Aortic smooth muscle cell (primary cell): ENCODE data around the gene RNASE3. TPM values are rescaled to one million over a fixed set of nuclear protein-coding genes. Genes with fewer than 3 reads are reported as not detected.

Source experiments
- total RNA-seq: library from RNA; depleted of rRNA; stranded (reverse); fragments of >200 nt; gene quantifications from 2 replicates; pipeline ENCODE4 v1.2.3, GENCODE V29; 2014

RNASE3 gene
- not detected in 2 replicates for total RNA-seq

DNA sequence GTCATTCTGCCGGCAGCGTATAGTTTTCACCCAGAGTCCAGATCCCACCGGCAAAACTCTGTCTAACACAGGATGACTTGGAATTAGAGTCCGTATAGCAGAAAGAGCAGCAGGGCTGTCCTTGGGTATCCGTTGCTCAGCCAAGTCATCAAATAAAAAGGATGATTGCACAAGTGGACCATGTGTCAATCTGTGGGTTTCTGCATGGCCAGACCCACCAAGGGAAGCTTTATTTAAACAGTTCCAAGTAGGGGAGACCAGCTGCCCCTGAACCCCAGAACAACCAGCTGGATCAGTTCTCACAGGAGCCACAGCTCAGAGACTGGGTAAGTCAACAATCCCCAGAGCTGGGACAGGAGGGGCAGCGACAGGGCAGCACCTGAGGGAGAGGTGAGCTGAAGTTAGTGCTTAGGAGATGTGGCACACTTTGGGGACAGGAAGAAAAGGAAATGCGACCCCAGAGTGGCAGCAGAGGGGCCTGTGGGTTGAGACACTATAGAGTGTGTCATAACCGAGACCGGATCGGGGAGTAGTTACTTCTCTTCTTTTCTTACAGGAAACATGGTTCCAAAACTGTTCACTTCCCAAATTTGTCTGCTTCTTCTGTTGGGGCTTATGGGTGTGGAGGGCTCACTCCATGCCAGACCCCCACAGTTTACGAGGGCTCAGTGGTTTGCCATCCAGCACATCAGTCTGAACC is at the start of gene RNASE3:
TSS of gene RNASE3 (plus strand) at position 260 of the 700 bp plus-strand sequence. CDS start at position 562, 302 bp downstream.

Other genes with a start within 250 kb of the RNASE3 start
- gene OR6S1, start 249.7 kb upstream of the RNASE3 start, total RNA-seq = not detected in 2 replicates
- gene RNASE4, start 206.8 kb upstream of the RNASE3 start, total RNA-seq = 36.6 and 44.2 TPM in 2 replicates
- gene ANG, start 202.6 kb upstream of the RNASE3 start, total RNA-seq = 5.0 and 7.8 TPM in 2 replicates
- not detected in 2 replicates for gene EDDM3A, start 145.5 kb upstream of the RNASE3 start, total RNA-seq
- not detected in 2 replicates for gene EDDM3B, start 123.0 kb upstream of the RNASE3 start, total RNA-seq
- not detected in 2 replicates for gene RNASE6, start 110.1 kb upstream of the RNASE3 start, total RNA-seq
- 3.6 and 7.1 TPM in 2 replicates for gene RNASE1, start 88.5 kb upstream of the RNASE3 start, total RNA-seq
- gene RNASE2, start 64.1 kb downstream of the RNASE3 start, total RNA-seq = not detected in 2 replicates
- 23.1 and 23.2 TPM in 2 replicates for gene METTL17, start 98.6 kb downstream of the RNASE3 start, total RNA-seq
- gene SLC39A2, start 107.9 kb downstream of the RNASE3 start, total RNA-seq = not detected in 2 replicates
- gene NDRG2, start 133.7 kb downstream of the RNASE3 start, total RNA-seq = 0.12 and 0.40 TPM in 2 replicates
- not detected in 2 replicates for gene TPPP2, start 138.8 kb downstream of the RNASE3 start, total RNA-seq
- gene RNASE13, start 143.4 kb downstream of the RNASE3 start, total RNA-seq = not detected in 2 replicates
- gene RNASE7, start 151.0 kb downstream of the RNASE3 start, total RNA-seq = not detected in 2 replicates
- not detected in 2 replicates for gene RNASE8, start 166.4 kb downstream of the RNASE3 start, total RNA-seq
- gene ARHGEF40, start 178.9 kb downstream of the RNASE3 start, total RNA-seq = 32.0 and 33.3 TPM in 2 replicates
- 3.5 and 4.2 TPM in 2 replicates for gene ZNF219, start 207.3 kb downstream of the RNASE3 start, total RNA-seq
- 0.12 and 0.26 TPM in 2 replicates for gene TMEM253, start 209.7 kb downstream of the RNASE3 start, total RNA-seq